NT2/D1 (cell line): Measurements from ENCODE around the gene HS2ST1.

ENCODE experiments used
- SUZ12 ChIP-seq: IDR thresholded peaks from 2 replicates; pipeline ENCODE4 v1.6.1; 2011; ENCODE audit not compliant: insufficient read length, insufficient read depth; ENCODE audit errors: extremely low read depth
- ZNF274 ChIP-seq: IDR thresholded peaks from 2 replicates; pipeline ENCODE4 v1.6.1; 2011; ENCODE audit warnings: mild to moderate bottlenecking, low read depth, low read length

DNA sequence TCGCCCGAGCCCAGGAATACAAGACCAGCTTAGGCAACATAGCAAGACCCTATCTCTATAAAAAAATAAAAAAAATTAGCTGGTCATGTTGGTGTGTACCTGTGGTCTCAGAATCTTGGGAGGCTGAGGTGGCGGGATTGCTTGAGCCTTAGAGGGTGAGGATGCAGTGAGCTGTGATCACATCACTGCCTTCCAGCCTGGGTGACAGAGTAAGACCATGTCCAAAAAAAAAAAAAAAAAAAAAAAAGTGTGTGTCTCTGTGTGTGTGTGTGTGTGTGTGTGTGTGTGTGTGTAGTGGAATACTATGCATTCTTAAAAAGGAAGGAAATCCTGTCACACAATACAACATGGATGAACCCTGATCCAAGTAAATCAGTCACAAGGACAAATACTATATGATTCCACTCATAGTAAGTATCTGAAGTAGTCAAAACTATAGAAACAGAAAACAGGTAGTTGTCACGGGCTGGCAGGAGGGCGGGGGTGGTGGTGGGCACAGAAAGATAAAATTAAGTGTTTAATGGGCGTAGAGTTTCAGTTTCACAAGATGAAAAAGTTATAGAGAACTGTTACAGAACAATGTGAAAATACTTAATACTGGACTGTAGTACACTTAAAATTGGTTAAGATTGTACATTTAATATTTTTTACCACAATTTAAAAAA, 48.3 kb upstream of the HS2ST1 start:
- no peak for TF ChIP-seq SUZ12
- no peak for TF ChIP-seq ZNF274
